H9 (cell line): ENCODE measurements around the gene ADAM17. TPM values are rescaled to one million over a fixed set of nuclear protein-coding genes. Genes with fewer than 3 reads are reported as not detected.

ENCODE experiments used
- DNase-seq: peaks from one replicate; pipeline ENCODE4 v3.0.0-alpha.2; 2017
- H2AFZ ChIP-seq: one replicate; pipeline ENCODE4 v1.6.1; 2013; ENCODE audit warnings: mild to moderate bottlenecking, low read length, control low read depth, moderate library complexity
- H2AK5ac ChIP-seq: 2 replicates; pipeline ENCODE4 v1.6.1; 2013; ENCODE audit warnings: low read length, control low read depth, mixed read lengths; ENCODE audit not compliant: insufficient read length
- H2BK120ac ChIP-seq: one replicate; pipeline ENCODE4 v1.6.1; 2013; ENCODE audit warnings: low read depth, mild to moderate bottlenecking, low read length, control low read depth, inconsistent platforms; ENCODE audit not compliant: poor library complexity, severe bottlenecking
- H2BK12ac ChIP-seq: 2 replicates; pipeline ENCODE4 v1.6.1; 2013; ENCODE audit warnings: low read length, control low read depth, mixed read lengths, low read depth; ENCODE audit not compliant: insufficient read length
- H2BK15ac ChIP-seq: 2 replicates; pipeline ENCODE4 v1.6.1; 2013; ENCODE audit warnings: low read depth, low read length, control low read depth
- H2BK20ac ChIP-seq: one replicate; pipeline ENCODE4 v1.6.1; 2013; ENCODE audit warnings: low read depth, mild to moderate bottlenecking, low read length, control low read depth, inconsistent platforms; ENCODE audit not compliant: poor library complexity, severe bottlenecking
- H2BK5ac ChIP-seq: 2 replicates; pipeline ENCODE4 v1.6.1; 2013; ENCODE audit warnings: low read length, control low read depth, mixed read lengths; ENCODE audit not compliant: insufficient read length
- H3K14ac ChIP-seq: 2 replicates; pipeline ENCODE4 v1.6.1; 2013; ENCODE audit warnings: low read length, control low read depth; ENCODE audit not compliant: insufficient read depth
- H3K18ac ChIP-seq: 2 replicates; pipeline ENCODE4 v1.6.1; 2013; ENCODE audit warnings: low read depth, mild to moderate bottlenecking, mixed read lengths, low read length, control low read depth; ENCODE audit not compliant: insufficient read length
- H3K23ac ChIP-seq: 2 replicates; pipeline ENCODE4 v1.6.1; 2013; ENCODE audit warnings: low read length, control low read depth, mixed read lengths, low read depth; ENCODE audit not compliant: insufficient read length
- H3K23me2 ChIP-seq: 2 replicates; pipeline ENCODE4 v1.6.1; 2013; ENCODE audit warnings: low read depth, mild to moderate bottlenecking, mixed read lengths, low read length, control low read depth; ENCODE audit not compliant: insufficient read length, poor library complexity, severe bottlenecking
- H3K27ac ChIP-seq: 2 replicates; pipeline ENCODE4 v1.5.1; 2013; ENCODE audit warnings: low read length, control low read depth, mixed read lengths, low read depth; ENCODE audit not compliant: insufficient read length
- H3K27me3 ChIP-seq: 2 replicates; pipeline ENCODE4 v1.6.1; 2013; ENCODE audit warnings: low read length, control low read depth, inconsistent platforms; ENCODE audit not compliant: insufficient read depth
- H3K4ac ChIP-seq: 2 replicates; pipeline ENCODE4 v1.6.1; 2013; ENCODE audit warnings: low read depth, mild to moderate bottlenecking, control low read depth, inconsistent platforms, low read length, moderate library complexity
- H3K4me1 ChIP-seq: 2 replicates; pipeline ENCODE4 v1.6.1; 2013; ENCODE audit warnings: low read length, control low read depth, inconsistent platforms; ENCODE audit not compliant: insufficient read depth
- H3K4me2 ChIP-seq: 2 replicates; pipeline ENCODE4 v1.6.1; 2013; ENCODE audit warnings: low read length, control low read depth, mixed read lengths; ENCODE audit not compliant: insufficient read length, insufficient read depth
- H3K56ac ChIP-seq: 2 replicates; pipeline ENCODE4 v1.6.1; 2013; ENCODE audit warnings: low read depth, mild to moderate bottlenecking, mixed read lengths, low read length, control low read depth; ENCODE audit not compliant: insufficient read length
- H3K79me1 ChIP-seq: 2 replicates; pipeline ENCODE4 v1.6.1; 2013; ENCODE audit warnings: low read depth, mild to moderate bottlenecking, moderate library complexity, low read length, control low read depth, inconsistent platforms; ENCODE audit not compliant: insufficient read depth, poor library complexity, severe bottlenecking
- H3K79me2 ChIP-seq: 2 replicates; pipeline ENCODE4 v1.6.1; 2013; ENCODE audit warnings: low read length, control low read depth, inconsistent platforms; ENCODE audit not compliant: insufficient read depth
- H3K9ac ChIP-seq: 2 replicates; pipeline ENCODE4 v1.6.1; 2013; ENCODE audit warnings: low read length, control low read depth, mixed read lengths; ENCODE audit not compliant: insufficient read length; ENCODE audit errors: extremely low read depth
- H3K9me3 ChIP-seq: one replicate; pipeline ENCODE4 v1.6.1; 2013; ENCODE audit warnings: low read depth, low read length, inconsistent platforms; ENCODE audit not compliant: control insufficient read depth
- H3T11ph ChIP-seq: one replicate; pipeline ENCODE4 v1.6.1; 2013; ENCODE audit warnings: mild to moderate bottlenecking, low read length, control low read depth, inconsistent platforms
- H4K20me1 ChIP-seq: one replicate; pipeline ENCODE4 v1.6.1; 2013; ENCODE audit not compliant: control insufficient read depth, insufficient read length, insufficient read depth
- H4K5ac ChIP-seq: 2 replicates; pipeline ENCODE4 v1.6.1; 2013; ENCODE audit warnings: low read depth, mild to moderate bottlenecking, mixed read lengths, low read length, control low read depth; ENCODE audit not compliant: insufficient read length
- H4K8ac ChIP-seq: replicated peaks from 2 replicates; pipeline ENCODE4 v1.6.1; 2013; ENCODE audit warnings: low read length, control low read depth, mixed read lengths, low read depth; ENCODE audit not compliant: insufficient read length
- H4K91ac ChIP-seq: 2 replicates; pipeline ENCODE4 v1.6.1; 2013; ENCODE audit warnings: low read depth, mild to moderate bottlenecking, moderate library complexity, mixed read lengths, low read length, control low read depth; ENCODE audit not compliant: insufficient read length
- H3K27ac Mint-ChIP-seq, 3 experiments: 2 replicates in 2 of 3; 3 replicates in 1 of 3; pipeline ENCODE4 v1.8.0; 2020 to 2021; ENCODE audit warnings: mixed read lengths in 3 of 3, mild to moderate bottlenecking in 1 of 3, moderate library complexity in 1 of 3
- H3K27me3 Mint-ChIP-seq: 2 replicates; pipeline ENCODE4 v1.8.0; 2021; ENCODE audit warnings: low read depth, mild to moderate bottlenecking, moderate library complexity, mixed read lengths
- H3K36me3 Mint-ChIP-seq, 3 experiments: 2 replicates in 2 of 3; 3 replicates in 1 of 3; pipeline ENCODE4 v1.8.0; 2020 to 2021; ENCODE audit warnings: low read depth in 3 of 3, mixed read lengths in 3 of 3; ENCODE audit not compliant: insufficient read depth in 1 of 3
- H3K4me1 Mint-ChIP-seq, 2 experiments: 2 replicates each; pipeline ENCODE4 v1.8.0; 2020; ENCODE audit warnings: mixed read lengths in 2 of 2
- H3K4me3 Mint-ChIP-seq, 2 experiments: 2 replicates in 1 of 2; 3 replicates in 1 of 2; pipeline ENCODE4 v1.8.0; 2020 to 2021; ENCODE audit warnings: mild to moderate bottlenecking in 2 of 2, mixed read lengths in 2 of 2, moderate library complexity in 1 of 2
- H3K9me3 Mint-ChIP-seq, 2 experiments: 2 replicates in 1 of 2; 3 replicates in 1 of 2; pipeline ENCODE4 v1.8.0; 2020; ENCODE audit warnings: mild to moderate bottlenecking in 2 of 2, mixed read lengths in 2 of 2, moderate library complexity in 1 of 2
- CTCF ChIP-seq: fragments of 200-600 bp; sonication (generic); conservative IDR thresholded peaks from 3 replicates; pipeline ENCODE4 v1.8.0; 2021; ENCODE audit warnings: antibody characterized with exemption, mild to moderate bottlenecking
- WGBS: extraction: QIAGEN DNeasy Blood & Tissue Kit; methylation state at CpG from one replicate; pipeline ENCODE4 v1.1.7; 2013; ENCODE audit warnings: missing lambda C conversion rate, low lambda C conversion rate, mixed read lengths; ENCODE audit not compliant: insufficient read length; ENCODE audit errors: extremely low coverage; 5-methylcytosine and 5-hydroxymethylcytosine counted together
- total RNA-seq: library from RNA; stranded (reverse); gene quantifications from 2 replicates; pipeline ENCODE4 v1.2.1, GENCODE V29; 2021

The ADAM17 gene
- total RNA-seq, 1 experiment from 2014 or later, result 26.3 TPM

GRCh38 chr2:9477914-9478313 is 77.7 kb downstream of the ADAM17 start:
- Histone ChIP-seq H3K79me1 (no peaks in the 10 kb centered on the region), H3K56ac (no peak overlapping the region), H3K4ac (no peak overlapping the region), H2AFZ (no peak overlapping the region), H2BK12ac (no peak overlapping the region), H3K9ac (no peak overlapping the region), H3K18ac (no peak overlapping the region), H3K79me2 (no peaks in the 10 kb centered on the region), H4K8ac (no peak overlapping the region), H3K27me3 (no peaks in the 10 kb centered on the region), H2BK15ac (no peak overlapping the region), H2BK20ac (no peak overlapping the region), H3K23me2 (peaks cover 9% of the 10 kb centered on the region), H2BK5ac (no peak overlapping the region), H4K5ac (no peak overlapping the region), H3K14ac (no peak overlapping the region), H2BK120ac (no peak overlapping the region), H3K9me3 (no peaks in the 10 kb centered on the region), H3T11ph (no peak overlapping the region), H3K23ac (no peak overlapping the region), H3K4me1 (no peaks in the 10 kb centered on the region), H4K20me1 (no peaks in the 10 kb centered on the region), H3K4me2 (no peak overlapping the region), H4K91ac (no peak overlapping the region), H2AK5ac (no peak overlapping the region), H3K27ac (no peak overlapping the region)
- Mint-ChIP-seq H3K36me3 (peaks cover 9 to 37% (median 20%) of the 10 kb centered on the region in 3 experiments; a peak in 5 of 7 replicates), H3K27me3 (peaks cover 4% of the 10 kb centered on the region), H3K27ac (no peak overlapping the region), H3K9me3 (peaks cover 3 to 9% of the 10 kb centered on the region in 2 experiments; a peak in 3 of 5 replicates), H3K4me3 (no peak overlapping the region), H3K4me1 (peaks cover 19 to 21% of the 10 kb centered on the region in 2 experiments)
- WGBS, result no CpG with 5 or more reads among the region's 7 CpGs
- DNase-seq, result no peak
- TF ChIP-seq CTCF, result no peak
